Hematopoietic multipotent progenitor cell treated with erythropoietin and hydrocortisone succinate and interleukin-3 and kit ligand, for 6 days (in vitro differentiated cells): ENCODE results near the gene IL4R.

Experiments used
- DNase-seq: peaks from one replicate; pipeline ENCODE4 v3.0.0-alpha.2; 2015

IL4R gene

DNA sequence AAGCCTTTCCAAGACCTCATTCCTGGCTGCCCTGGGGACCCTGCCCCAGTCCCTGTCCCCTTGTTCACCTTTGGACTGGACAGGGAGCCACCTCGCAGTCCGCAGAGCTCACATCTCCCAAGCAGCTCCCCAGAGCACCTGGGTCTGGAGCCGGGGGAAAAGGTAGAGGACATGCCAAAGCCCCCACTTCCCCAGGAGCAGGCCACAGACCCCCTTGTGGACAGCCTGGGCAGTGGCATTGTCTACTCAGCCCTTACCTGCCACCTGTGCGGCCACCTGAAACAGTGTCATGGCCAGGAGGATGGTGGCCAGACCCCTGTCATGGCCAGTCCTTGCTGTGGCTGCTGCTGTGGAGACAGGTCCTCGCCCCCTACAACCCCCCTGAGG is 49.5 kb downstream of the IL4R start:
- no peak for DNase-seq

- peak; percentile 87 for DNase-seq
Observed at GRCh38 chr16:27363797-27364196, 50.0 kb downstream of the IL4R start.

- DNase-seq = no peak
Observed at GRCh38 chr16:27364493-27365141, 50.8 kb downstream of the IL4R start.

DNA sequence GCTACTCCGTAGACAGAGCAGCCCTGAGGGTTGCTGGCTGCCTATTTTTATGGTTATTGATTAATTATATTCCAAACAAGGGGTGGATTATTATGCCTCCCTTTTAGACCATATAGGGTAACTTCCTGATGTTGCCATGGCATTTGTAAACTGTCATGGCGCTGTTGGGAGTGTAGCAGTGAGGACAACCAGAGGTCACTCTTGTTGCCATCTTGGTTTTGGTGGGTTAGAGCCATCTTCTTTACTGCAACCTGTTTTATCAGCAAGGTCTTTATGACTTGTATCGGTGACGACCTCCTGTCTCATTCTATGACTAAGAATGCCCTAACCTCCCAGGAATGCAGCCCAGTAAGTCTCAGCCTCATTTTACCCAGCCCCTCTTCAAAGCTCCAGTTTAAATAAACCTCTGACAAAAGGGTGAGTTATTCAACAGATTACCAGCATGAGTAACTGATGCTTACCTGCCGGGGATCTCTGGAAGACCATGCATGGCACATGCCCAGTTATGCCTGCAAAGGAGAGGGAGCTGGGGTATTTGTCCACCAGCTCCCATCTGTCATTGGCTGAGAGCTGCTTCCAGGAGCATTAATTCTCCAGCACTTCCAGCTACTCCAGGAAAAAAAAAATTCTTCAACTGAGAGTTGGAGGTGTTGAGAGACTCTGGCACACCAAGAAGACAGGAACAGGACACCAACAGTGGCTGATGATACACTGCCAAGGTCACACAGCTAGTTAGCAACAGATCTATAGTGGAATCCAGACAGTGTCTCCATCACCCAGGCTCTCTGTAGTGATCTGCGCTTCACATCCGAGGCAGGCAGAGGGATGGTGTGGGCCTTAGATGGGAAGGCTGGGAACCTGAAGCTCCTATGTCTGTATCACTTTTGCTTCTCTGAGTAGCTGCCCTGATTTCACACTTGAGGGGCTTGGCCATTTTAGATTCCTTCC is 51.6 kb downstream of the IL4R start:
- no peak for DNase-seq

DNA sequence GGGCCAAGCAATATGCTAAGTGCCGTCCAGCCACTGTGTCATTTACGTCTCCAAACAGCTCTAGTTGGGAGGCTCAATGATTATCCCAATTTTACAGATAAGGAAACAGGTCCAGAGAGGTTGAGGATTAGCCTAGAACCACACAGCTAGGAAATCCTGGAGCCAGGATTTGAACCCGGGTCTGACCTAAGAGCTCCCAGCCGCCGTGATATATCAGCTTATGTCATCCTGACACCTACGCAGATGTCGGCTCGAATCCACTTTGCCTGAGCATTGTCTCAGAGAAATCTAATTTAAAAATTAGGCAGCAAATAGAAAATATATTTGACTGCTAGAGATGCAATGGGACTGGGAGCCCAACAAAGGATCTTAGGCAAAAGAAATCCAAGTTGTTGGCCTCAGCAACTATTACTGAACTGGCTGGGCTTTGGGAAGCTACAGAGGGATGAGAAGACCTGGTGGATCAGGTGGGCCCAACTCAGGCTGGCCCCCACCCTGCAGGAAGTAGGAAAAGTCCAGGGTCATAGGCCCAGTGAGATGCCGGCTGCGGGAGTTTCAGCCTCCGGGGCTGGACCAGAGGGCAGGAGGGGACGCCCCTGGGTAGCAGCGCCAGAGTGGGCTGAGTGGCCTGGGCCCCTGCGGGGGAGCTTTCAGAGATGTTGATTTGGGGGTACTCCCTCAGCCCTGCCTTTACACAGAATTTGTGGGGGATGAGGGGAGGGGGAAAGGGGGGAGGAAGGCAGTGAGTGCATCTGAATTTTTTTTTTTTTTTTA is 53.1 kb downstream of the IL4R start:
- DNase-seq = no peak

DNA sequence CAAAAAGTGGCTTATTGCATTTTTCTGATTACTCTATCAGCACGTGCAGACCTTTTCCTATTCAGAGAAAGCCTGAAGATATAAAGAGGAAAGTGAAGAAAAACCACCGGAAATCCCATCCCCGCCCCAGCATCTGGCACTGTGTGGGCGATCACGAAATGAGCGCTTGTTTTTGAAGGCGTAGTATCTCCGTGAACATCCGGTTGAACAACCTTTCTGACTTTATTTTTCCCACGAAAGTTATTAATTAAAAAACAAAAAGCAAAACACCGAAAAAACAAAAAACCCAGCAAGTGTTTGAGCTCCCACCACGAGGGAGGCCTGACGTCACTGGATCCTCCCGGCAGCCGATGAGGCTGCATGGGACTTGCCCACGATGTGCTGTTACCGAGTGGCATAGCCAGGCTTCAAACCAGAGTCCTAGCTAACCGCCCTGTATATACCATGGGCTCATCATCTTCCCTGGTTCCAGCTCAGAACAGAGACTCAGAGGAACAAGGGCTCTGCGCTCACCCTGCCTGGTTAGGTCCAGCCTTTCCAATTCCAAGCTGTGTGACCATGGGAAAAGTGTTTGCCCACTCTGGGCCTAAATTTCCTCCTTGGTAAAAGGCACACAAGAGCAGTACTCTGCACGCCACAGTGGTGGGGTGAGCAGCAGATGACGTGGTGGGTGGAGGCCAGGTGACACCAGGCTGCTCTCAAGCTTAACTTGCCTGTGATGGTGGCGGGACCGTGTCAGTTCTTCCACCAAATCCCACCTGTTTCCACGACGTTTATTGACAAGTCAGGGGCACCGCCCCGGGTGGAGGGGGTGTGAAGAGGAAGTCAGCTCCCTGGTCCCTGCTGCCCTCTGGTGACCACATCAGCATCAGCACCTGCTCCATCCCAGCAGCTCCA is 53.9 kb downstream of the IL4R start:
- DNase-seq = peak; percentile 97

GRCh38 chr16:27368358-27368722 is 54.6 kb downstream of the IL4R start:
- DNase-seq = no peak

GRCh38 chr16:27369806-27370205 is 56.0 kb downstream of the IL4R start:
- no peak for DNase-seq

DNA sequence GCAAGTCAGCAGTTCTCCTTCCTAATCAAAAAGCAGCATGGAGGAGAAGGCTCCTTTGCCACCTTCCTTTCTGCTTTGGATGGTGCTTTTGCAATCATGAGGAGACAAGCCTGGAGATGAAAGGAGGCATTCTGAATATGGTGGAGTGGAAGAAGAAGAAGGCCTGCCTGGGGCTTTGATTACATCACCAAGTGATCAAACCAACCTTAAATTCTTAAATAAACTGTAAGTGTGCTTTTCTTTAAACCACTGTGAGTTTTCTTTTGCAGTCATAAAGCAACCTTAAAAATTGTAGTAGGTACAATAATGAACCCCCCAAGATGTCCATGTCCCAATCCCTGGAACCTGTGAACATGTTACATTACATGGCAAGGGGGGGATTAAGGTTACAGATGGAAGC is 56.5 kb downstream of the IL4R start:
- DNase-seq = no peak

DNA sequence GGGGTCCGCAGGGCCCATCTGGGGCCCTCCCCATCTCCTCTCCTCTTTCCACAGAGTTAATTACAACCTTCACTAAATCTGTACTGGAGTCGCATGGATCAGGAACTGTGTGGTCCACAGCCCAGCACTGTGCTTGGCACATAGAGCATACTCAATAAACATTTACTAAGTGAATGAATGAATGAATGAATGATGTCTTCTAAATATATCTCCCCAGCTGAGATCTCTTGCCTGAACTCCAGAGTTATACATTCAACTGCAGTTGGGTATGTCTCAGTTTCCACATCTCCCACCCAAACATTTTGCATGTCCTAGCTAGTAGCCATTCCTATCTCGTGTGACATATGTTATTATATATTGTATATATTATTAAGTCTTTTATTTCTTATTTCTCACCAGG is 59.5 kb downstream of the IL4R start:
- DNase-seq = no peak

DNA sequence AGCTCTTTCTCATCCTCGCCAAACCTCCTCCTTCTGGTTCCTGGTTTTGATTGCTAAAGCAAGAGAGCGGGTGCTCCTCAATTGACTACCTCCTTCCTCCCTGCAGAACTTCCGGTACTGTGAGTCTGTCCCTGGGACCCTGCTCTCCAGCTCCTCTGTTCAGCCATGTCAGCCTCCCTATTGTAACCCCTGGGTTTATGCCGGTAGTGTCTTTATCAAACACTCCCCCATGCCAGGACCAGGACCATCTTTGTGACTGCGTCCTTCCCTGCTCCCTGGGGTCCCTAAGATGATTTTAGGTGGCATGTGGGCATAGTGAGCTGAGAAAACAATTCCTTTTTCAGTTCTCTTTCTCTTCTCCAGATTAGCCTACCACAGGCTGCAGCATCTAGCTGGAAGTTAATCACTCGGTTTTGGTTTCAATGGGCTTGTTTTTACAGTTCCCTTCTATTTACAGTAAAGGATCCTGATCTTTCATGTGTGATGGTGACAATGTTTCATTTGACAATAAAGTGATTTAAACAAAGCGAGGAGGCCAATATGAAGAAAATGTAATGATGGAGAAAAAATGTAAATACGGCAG is 60.5 kb downstream of the IL4R start:
- no peak for DNase-seq

GRCh38 chr16:27374804-27375425 is 61.1 kb downstream of the IL4R start:
- peak; percentile 84 for DNase-seq

- no peak for DNase-seq
Observed at GRCh38 chr16:27377666-27378485, 64.1 kb downstream of the IL4R start.

DNA sequence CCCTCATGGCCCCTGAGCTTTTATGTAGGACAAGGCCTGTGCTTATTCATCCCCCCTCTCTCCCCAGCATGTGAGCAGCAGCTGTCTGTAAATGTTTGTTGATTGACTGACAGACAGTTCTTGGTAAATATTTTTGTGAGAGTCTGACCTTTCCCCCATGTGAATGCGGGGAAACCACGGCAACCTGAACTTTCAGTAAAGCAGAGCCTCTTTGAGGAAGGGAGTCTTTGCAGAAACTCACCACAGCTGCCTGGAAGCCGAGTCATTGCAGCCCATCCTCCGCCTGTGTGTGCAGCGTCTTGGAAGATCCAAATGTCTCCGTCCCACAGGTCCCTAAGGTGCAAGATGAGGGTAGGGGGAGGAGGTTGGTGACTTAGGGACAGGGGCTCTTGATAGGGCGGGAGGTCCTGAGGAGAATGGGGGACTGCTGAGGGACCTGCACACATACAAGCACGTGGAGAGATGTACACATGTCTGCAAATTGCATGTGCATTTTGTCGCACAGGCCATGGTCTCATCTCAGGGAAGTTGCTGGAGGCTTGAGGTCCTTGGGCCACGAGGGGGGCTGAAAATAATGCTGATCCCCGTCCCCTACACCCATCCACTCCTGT is 65.2 kb downstream of the IL4R start:
- no peak for DNase-seq

- no peak for DNase-seq
Observed at GRCh38 chr16:27379919-27380318, 66.1 kb downstream of the IL4R start.

GRCh38 chr16:27381236-27381635 is 67.5 kb downstream of the IL4R start:
- no peak for DNase-seq

DNA sequence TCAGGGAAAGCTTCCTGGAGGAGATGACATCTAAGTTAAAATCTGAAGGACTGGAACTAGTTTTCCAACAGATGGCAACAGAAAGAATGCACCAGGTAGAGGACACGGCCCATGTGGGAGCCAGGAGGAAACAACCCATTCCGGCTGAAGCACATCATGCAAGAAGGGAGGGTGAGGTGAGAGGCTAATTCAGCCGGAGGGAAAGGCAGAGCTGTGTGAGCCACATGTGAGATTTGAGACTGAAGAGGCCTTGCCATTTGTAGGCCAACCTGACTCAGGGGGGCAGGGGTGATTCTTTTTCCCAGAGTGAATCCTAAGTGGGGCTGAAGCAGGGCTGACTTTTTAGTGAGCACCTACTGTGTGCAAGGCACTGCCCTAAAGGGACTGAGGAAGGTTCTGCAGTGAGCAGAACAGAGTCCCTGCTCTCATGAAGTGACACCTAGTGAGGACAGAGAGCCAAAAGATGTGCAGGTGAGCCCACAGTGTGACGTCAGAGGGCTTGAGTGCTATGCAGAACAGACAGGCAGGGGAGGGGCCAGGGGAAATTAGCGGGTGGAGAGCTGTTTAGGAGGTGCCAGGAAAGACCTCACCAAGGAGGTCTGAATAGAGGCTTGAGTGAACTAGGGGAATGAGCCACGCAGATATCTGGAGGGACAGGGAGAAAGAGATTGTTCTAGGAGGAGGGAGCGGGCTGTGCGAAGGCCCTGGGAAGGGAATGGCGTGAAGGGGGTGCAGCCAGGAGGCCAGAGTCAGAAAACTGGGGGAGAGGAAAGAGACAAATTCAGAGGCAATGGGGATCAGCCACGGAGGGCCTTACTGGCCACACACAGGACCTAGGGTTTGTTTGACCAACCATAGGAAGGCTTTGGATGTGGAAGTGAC is 68.4 kb downstream of the IL4R start:
- DNase-seq = no peak

GRCh38 chr16:27383556-27384243 is 69.9 kb downstream of the IL4R start:
- peak; percentile 66 for DNase-seq

DNA sequence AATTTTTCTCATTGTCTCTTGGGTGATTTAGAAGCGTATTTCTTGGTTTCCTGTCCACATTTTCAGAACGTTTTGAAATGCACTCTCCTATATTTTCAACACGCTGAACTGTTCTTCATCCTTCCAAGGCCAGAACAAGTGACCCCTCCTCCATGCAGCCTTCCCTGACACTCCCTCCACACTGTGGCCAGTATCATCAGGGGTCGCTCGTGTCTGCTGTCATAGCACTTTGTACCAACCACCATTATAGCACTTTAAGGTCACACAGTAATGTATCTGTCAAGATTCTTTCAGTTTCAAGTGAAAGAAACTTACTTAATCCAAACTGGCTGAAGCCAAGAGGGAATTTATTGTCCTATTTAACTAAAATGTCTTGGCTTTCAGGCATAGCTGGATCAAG is 70.7 kb downstream of the IL4R start:
- DNase-seq = no peak
